Measurements from ENCODE around the gene MTCL1.
"Not testable (repeated sequence)": the region's sequence is repeated elsewhere in the genome, so short reads cannot be mapped to it uniquely, and the experiment has no call there.

The MTCL1 gene

DNA sequence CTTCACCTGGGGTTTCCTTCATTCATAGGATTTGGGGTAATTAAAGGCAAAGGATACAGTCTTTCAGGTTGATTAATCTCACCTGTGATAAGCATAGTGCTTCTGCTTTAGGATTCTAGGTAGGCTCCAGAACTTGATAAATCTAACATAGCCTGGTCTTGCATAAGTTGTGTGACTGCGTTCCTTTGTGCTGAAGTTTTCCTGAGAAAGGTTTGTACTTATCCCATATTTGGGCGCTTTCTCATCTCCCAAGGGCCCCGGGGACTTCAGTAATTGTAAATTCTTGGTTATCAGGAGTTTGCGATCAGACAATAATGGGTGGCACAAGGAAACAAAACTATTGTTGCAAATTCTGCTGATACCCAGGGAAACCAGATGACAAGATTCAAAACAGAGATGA is 53.1 kb downstream of the MTCL1 start:
- Histone ChIP-seq H3K9ac (ENCODE audit: low read length) (no peak overlapping the region), H3K18ac (ENCODE audit: low read length) (no peak overlapping the region), H3K9me3 (ENCODE audit: insufficient read depth, low read depth, low read length) (peaks cover 6% of the 10 kb centered on the region), H3K79me2 (ENCODE audit: control insufficient read depth, insufficient read depth, low read length, poor library complexity) (no peaks in the 10 kb centered on the region), H2AFZ (ENCODE audit: insufficient read depth, low read length, poor library complexity) (no peak overlapping the region), H3K4ac (ENCODE audit: low read depth, low read length) (no peak overlapping the region), H3K4me1 (ENCODE audit: control insufficient read depth in 1 of 2, insufficient read depth in 2 of 2, low read length in 2 of 2) (no peaks in the 10 kb centered on the region), H3K27me3 (ENCODE audit: insufficient read depth, low read length) (no peaks in the 10 kb centered on the region), H2AK5ac (ENCODE audit: low read length) (no peak overlapping the region), H3K4me2 (ENCODE audit: low read length) (no peak overlapping the region), H3K4me3 (ENCODE audit: low read depth, low read length) (no peak overlapping the region), H4K12ac (ENCODE audit: low read depth, low read length) (no peak overlapping the region), H3K27ac (ENCODE audit: low read depth, low read length) (no peak overlapping the region), H3K36me3 (ENCODE audit: control insufficient read depth in 1 of 2, insufficient read depth in 2 of 2, low read length in 2 of 2) (peaks cover 0 to 4% of the 10 kb centered on the region in 2 experiments), H3K14ac (ENCODE audit: low read length) (no peak overlapping the region), H3K23ac (ENCODE audit: low read length) (no peak overlapping the region), H2BK120ac (ENCODE audit: insufficient read depth, low read length, poor library complexity) (no peak overlapping the region), H2BK12ac (ENCODE audit: low read length) (no peak overlapping the region), H4K91ac (ENCODE audit: low read depth, low read length) (no peak overlapping the region), H3K79me1 (ENCODE audit: low read length) (no peaks in the 10 kb centered on the region), H4K8ac (ENCODE audit: low read depth, low read length) (no peak overlapping the region), H2BK5ac (ENCODE audit: low read depth, low read length, poor library complexity) (no peak overlapping the region)
- WGBS (ENCODE audit: extremely low coverage, insufficient coverage, insufficient read length) = no CpG with 5 or more reads among the region's 4 CpGs
- DNase-seq = peak; percentile 82 to 97

DNA sequence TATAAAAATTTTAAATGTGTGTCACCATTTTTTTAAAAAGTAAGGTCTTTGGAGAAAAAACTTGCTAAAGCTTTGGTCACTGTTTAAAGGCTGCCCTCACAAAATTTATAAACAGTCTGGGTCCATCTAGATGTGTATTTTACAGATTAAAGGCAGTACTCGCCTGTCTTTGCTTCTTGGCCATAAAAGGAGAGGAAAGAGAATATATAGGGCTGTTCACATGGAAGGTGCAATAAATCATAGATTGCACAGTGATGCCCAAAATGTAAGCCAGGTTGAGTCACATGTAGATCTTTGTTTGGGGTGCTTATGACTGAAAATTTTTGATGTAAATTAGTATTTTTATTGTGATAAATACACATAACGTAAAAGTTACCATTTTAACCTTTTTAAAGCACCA is 55.6 kb downstream of the MTCL1 start:
- H3K4ac ChIP-seq (ENCODE audit: low read depth, low read length) = no peak overlapping the region
- H3K18ac ChIP-seq (ENCODE audit: low read length) = no peak overlapping the region
- WGBS (ENCODE audit: extremely low coverage, insufficient coverage, insufficient read length) = no CpG with 5 or more reads among the region's 2 CpGs
- H3K4me3 ChIP-seq (ENCODE audit: low read depth, low read length) = no peak overlapping the region
- peaks cover 0 to 3% of the 10 kb centered on the region in 2 experiments for H3K36me3 ChIP-seq (ENCODE audit: control insufficient read depth in 1 of 2, insufficient read depth in 2 of 2, low read length in 2 of 2)
- no peak overlapping the region for H4K91ac ChIP-seq (ENCODE audit: low read depth, low read length)
- H3K79me1 ChIP-seq (ENCODE audit: low read length) = no peaks in the 10 kb centered on the region
- H2BK120ac ChIP-seq (ENCODE audit: insufficient read depth, low read length, poor library complexity) = no peak overlapping the region
- H3K27me3 ChIP-seq (ENCODE audit: insufficient read depth, low read length) = no peaks in the 10 kb centered on the region
- no peak overlapping the region for H2BK5ac ChIP-seq (ENCODE audit: low read depth, low read length, poor library complexity)
- H3K9me3 ChIP-seq (ENCODE audit: insufficient read depth, low read depth, low read length) = peaks cover 6% of the 10 kb centered on the region
- H3K14ac ChIP-seq (ENCODE audit: low read length) = no peak overlapping the region
- no peak overlapping the region for H3K9ac ChIP-seq (ENCODE audit: low read length)
- no peak overlapping the region for H2BK12ac ChIP-seq (ENCODE audit: low read length)
- no peak overlapping the region for H3K4me2 ChIP-seq (ENCODE audit: low read length)
- H2AFZ ChIP-seq (ENCODE audit: insufficient read depth, low read length, poor library complexity) = no peak overlapping the region
- no peaks in the 10 kb centered on the region for H3K4me1 ChIP-seq (ENCODE audit: control insufficient read depth in 1 of 2, insufficient read depth in 2 of 2, low read length in 2 of 2)
- no peak overlapping the region for H4K12ac ChIP-seq (ENCODE audit: low read depth, low read length)
- H4K8ac ChIP-seq (ENCODE audit: low read depth, low read length) = no peak overlapping the region
- H3K23ac ChIP-seq (ENCODE audit: low read length) = no peak overlapping the region
- H2AK5ac ChIP-seq (ENCODE audit: low read length) = no peak overlapping the region
- H3K79me2 ChIP-seq (ENCODE audit: control insufficient read depth, insufficient read depth, low read length, poor library complexity) = no peaks in the 10 kb centered on the region
- no peak for DNase-seq
- no peak overlapping the region for H3K27ac ChIP-seq (ENCODE audit: low read depth, low read length)

DNA sequence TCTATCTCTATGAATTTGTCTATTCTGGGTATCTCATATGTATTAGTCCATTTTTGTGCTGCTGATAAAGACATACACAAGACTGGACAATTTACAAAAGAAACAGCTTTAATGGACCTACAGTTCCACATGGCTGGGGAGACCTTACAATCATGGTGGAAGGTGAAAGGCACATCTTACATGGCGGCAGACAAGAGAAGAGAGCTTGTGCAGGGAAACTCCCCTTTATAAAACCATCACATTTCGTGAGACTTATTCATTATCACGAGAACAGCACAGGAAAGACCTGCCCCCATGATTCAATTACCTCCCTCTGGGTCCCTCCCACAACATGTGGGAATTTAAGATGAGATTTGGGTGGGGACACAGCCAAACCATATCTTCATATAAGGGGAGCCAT is 56.2 kb downstream of the MTCL1 start:
- DNase-seq; H3K23ac ChIP-seq (ENCODE audit: low read length); H3K27ac ChIP-seq (ENCODE audit: low read depth, low read length); H3K36me3 ChIP-seq (ENCODE audit: control insufficient read depth in 1 of 2, insufficient read depth in 2 of 2, low read length in 2 of 2); H3K14ac ChIP-seq (ENCODE audit: low read length); H2BK120ac ChIP-seq (ENCODE audit: insufficient read depth, low read length, poor library complexity); H3K79me1 ChIP-seq (ENCODE audit: low read length); H4K8ac ChIP-seq (ENCODE audit: low read depth, low read length); H3K79me2 ChIP-seq (ENCODE audit: control insufficient read depth, insufficient read depth, low read length, poor library complexity); H2BK12ac ChIP-seq (ENCODE audit: low read length); H3K9ac ChIP-seq (ENCODE audit: low read length); H3K4me1 ChIP-seq (ENCODE audit: control insufficient read depth in 1 of 2, insufficient read depth in 2 of 2, low read length in 2 of 2); H2BK5ac ChIP-seq (ENCODE audit: low read depth, low read length, poor library complexity); H4K12ac ChIP-seq (ENCODE audit: low read depth, low read length); H3K9me3 ChIP-seq (ENCODE audit: insufficient read depth, low read depth, low read length); H3K4me2 ChIP-seq (ENCODE audit: low read length); H3K18ac ChIP-seq (ENCODE audit: low read length); H2AFZ ChIP-seq (ENCODE audit: insufficient read depth, low read length, poor library complexity); H3K4me3 ChIP-seq (ENCODE audit: low read depth, low read length); H3K4ac ChIP-seq (ENCODE audit: low read depth, low read length); H3K27me3 ChIP-seq (ENCODE audit: insufficient read depth, low read length); H4K91ac ChIP-seq (ENCODE audit: low read depth, low read length); H2AK5ac ChIP-seq (ENCODE audit: low read length): not testable (repeated sequence)
- WGBS (ENCODE audit: extremely low coverage, insufficient coverage, insufficient read length) = no CpG with 5 or more reads among the region's 3 CpGs

DNA sequence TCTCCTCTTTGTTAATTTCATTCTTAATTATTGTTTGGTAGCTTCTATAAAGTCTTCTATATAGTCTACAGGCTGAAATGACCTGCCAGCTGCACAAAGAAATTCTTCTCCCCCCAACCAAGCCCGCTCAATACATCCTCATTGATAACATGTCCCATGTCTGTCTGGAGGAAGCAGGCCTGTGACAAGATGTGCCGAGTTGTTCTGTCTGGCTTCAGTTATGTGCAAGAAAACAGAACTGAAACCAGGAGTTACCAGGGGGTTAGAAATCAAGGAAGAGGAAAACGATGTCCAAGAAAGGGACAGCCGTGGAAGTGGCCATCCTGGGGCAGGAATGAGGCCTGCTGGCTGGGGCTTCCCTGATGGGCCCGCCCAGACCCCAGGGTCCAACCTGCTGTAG is 57.6 kb downstream of the MTCL1 start:
- no peak for DNase-seq
- Histone ChIP-seq H3K36me3 (ENCODE audit: control insufficient read depth in 1 of 2, insufficient read depth in 2 of 2, low read length in 2 of 2) (peaks cover 0 to 3% of the 10 kb centered on the region in 2 experiments), H3K4me2 (ENCODE audit: low read length) (no peak overlapping the region), H2BK120ac (ENCODE audit: insufficient read depth, low read length, poor library complexity) (no peak overlapping the region), H3K4ac (ENCODE audit: low read depth, low read length) (no peak overlapping the region), H3K79me2 (ENCODE audit: control insufficient read depth, insufficient read depth, low read length, poor library complexity) (no peaks in the 10 kb centered on the region), H4K12ac (ENCODE audit: low read depth, low read length) (no peak overlapping the region), H3K18ac (ENCODE audit: low read length) (no peak overlapping the region), H3K14ac (ENCODE audit: low read length) (no peak overlapping the region), H3K27ac (ENCODE audit: low read depth, low read length) (no peak overlapping the region), H2BK12ac (ENCODE audit: low read length) (no peak overlapping the region), H3K9ac (ENCODE audit: low read length) (no peak overlapping the region), H2AFZ (ENCODE audit: insufficient read depth, low read length, poor library complexity) (no peak overlapping the region), H4K91ac (ENCODE audit: low read depth, low read length) (no peak overlapping the region), H3K9me3 (ENCODE audit: insufficient read depth, low read depth, low read length) (peaks cover 6% of the 10 kb centered on the region), H3K79me1 (ENCODE audit: low read length) (no peaks in the 10 kb centered on the region), H2AK5ac (ENCODE audit: low read length) (no peak overlapping the region), H4K8ac (ENCODE audit: low read depth, low read length) (no peak overlapping the region), H3K23ac (ENCODE audit: low read length) (no peak overlapping the region), H3K4me3 (ENCODE audit: low read depth, low read length) (no peak overlapping the region), H2BK5ac (ENCODE audit: low read depth, low read length, poor library complexity) (no peak overlapping the region), H3K4me1 (ENCODE audit: control insufficient read depth in 1 of 2, insufficient read depth in 2 of 2, low read length in 2 of 2) (no peaks in the 10 kb centered on the region), H3K27me3 (ENCODE audit: insufficient read depth, low read length) (no peaks in the 10 kb centered on the region)
- WGBS (ENCODE audit: extremely low coverage, insufficient coverage, insufficient read length) = no CpG with 5 or more reads among the region's 5 CpGs

Data from trophoblast cell (in vitro differentiated cells and primary cell).